ENCODE results near the gene NLRP12.

- TF ChIP-seq EZH2 (IDR thresholded peaks at IDR 0.05; ENCODE audit: insufficient read depth, poor library complexity, severe bottlenecking) (no peak), EZH2phosphoT487 (IDR thresholded peaks at IDR 0.05; ENCODE audit: insufficient read depth, low read depth) (no peak)
Measured at GRCh38 chr19:53870485-53870844, 46.4 kb upstream of the NLRP12 start.
